Omental fat pad (tissue), 4 donors: ENCODE results near the gene KCTD1. TPM values are rescaled to one million over a fixed set of nuclear protein-coding genes. Genes with fewer than 3 reads are reported as not detected.
A peak's percentile ranks its signal among the peaks of the same experiment; 100 is the strongest.

ENCODE experiments used
- ATAC-seq: fragments of 150-250 bp; one replicate; pipeline ENCODE4 v1.9.1; 2016; ENCODE audit warnings: mild to moderate bottlenecking, moderate library complexity; ENCODE audit not compliant: low FRiP score
- DNase-seq: peaks from one replicate; pipeline ENCODE4 v3.0.0-alpha.2; 2019; ENCODE audit warnings: low spot score
- total RNA-seq, 4 donors: library from RNA; depleted of rRNA; stranded (reverse); fragments of >200 nt; gene quantifications; one replicate each; pipeline ENCODE4 v1.1.0, GENCODE V29; 2016
- TF ChIP-seq, protein P1 (sequence below), 3 donors: fragments of 450-650 bp; IDR thresholded peaks; one replicate each; pipeline ENCODE4 v1.5.1; 2016 to 2017; ENCODE audit warnings: antibody characterized with exemption in 3 of 3, mild to moderate bottlenecking in 3 of 3, moderate library complexity in 2 of 3

KCTD1 gene
- total RNA-seq, 4 donors from 2014 or later, result 3.4 to 9.5 (median 8.5) TPM

DNA sequence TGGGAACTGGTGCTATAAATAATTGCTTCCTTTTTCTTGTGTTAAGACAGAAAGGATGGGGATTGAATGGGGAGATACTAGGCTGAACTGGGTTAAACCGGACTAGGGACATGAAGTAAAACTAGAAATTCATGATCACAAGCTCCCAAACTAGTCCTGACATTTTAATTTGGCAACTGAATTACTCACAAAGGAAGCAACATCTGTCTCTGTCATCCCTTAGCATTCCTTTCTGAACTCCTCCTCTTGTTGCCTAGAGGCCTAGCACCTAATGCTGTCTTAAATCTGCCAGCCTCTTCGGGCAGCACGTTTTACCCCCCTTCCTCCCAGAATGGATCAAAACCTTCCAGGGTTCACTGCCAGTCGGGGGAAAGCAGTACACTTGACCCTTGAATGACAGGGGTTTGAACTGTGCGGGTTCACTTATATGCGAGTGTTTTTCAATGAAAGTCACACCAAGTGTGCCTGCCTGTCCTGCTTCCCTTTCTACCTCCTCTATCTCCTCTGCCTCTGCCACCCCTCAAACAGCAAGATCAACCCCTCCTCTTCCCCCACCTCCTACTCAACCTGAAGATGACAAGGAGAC is 8.2 kb downstream of the KCTD1 start:
- peak; percentile 73 for ATAC-seq
- no peak for DNase-seq
- TF ChIP-seq, protein P1, sequence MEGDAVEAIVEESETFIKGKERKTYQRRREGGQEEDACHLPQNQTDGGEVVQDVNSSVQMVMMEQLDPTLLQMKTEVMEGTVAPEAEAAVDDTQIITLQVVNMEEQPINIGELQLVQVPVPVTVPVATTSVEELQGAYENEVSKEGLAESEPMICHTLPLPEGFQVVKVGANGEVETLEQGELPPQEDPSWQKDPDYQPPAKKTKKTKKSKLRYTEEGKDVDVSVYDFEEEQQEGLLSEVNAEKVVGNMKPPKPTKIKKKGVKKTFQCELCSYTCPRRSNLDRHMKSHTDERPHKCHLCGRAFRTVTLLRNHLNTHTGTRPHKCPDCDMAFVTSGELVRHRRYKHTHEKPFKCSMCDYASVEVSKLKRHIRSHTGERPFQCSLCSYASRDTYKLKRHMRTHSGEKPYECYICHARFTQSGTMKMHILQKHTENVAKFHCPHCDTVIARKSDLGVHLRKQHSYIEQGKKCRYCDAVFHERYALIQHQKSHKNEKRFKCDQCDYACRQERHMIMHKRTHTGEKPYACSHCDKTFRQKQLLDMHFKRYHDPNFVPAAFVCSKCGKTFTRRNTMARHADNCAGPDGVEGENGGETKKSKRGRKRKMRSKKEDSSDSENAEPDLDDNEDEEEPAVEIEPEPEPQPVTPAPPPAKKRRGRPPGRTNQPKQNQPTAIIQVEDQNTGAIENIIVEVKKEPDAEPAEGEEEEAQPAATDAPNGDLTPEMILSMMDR (IDR thresholded peaks at IDR 0.05), result no peak

DNA sequence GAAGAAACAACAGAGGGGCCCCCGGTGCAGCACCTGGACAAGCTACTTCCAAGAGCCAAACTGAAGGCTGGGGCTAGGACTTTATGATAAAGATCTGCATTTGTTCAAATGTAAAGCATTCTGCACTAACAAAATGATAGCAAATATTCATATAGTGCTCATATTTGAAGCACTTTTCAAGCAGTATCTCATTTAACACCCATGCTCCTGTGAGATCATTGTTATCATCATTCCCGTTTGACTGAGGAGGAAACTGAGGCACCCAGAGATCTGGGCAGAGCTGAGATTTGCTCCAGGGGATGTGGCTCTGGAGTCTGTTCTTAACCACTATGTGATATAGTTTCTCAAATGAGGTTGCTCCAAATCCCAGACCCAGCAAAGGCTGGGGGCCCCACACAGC is 9.8 kb downstream of the KCTD1 start:
- ATAC-seq, result no peak
- no peak for DNase-seq
- TF ChIP-seq, protein P1 (IDR thresholded peaks at IDR 0.05), result no peak

DNA sequence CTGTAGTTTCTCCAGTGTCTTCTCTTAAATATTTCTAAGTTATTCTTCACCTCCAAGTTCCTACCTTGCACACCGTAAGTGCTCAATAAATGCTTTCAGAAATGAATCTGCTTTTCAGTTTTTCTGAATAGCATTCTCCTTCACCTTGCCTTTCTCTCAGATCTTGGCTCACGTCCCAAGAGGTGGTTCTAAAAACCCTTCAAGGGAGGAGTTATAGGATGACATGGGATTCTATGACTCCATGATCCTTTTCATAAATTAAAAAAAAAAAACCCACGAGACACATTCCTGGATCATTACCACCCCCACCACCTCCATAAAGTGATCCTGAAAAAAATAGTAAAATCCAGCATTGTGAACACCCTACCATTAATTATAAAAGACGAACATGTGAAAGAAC is 11.7 kb downstream of the KCTD1 start:
- no peak for DNase-seq
- ATAC-seq, result no peak
- TF ChIP-seq, protein P1 (IDR thresholded peaks at IDR 0.05), result no peak

DNA sequence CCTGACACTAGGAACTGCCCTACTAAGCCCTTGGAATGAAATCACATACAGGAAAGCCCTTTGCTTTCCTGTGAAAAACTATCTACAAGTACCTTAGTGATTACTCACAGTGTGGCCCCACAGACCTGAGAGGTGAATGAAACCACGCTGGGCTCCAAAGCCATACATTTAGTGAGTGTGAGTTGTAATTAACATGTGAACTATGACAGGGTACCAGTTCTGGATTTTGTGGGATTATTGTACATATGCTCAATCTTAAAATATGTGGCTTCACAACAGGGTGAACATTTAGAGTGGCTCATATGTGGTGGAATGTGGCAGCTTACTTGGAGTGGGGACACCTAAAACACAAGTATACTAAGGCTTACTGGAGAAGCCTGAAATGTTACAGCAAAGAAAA is 12.3 kb downstream of the KCTD1 start:
- ATAC-seq (no peak), DNase-seq (no peak)
- TF ChIP-seq, protein P1 (IDR thresholded peaks at IDR 0.05), result no peak

DNA sequence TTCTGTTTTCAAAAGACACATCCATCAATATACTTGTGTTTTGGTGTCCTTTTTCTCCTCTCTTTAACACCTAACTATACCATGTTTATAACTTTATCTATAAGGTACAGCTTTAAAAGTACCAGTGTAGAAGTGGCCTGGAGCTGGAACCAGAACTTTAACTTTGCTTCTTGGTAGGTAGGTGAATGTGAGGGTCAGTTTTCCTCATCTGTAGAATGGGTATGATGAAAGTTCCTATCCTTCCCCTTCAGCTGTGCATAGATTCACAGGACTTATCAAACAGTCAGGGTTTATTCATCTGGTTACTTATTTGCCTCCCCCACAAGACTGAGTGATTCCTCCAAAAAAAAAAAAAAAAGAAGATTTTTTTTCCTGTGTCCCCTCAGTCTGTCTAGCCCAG is 12.7 kb downstream of the KCTD1 start:
- TF ChIP-seq, protein P1 (IDR thresholded peaks at IDR 0.05), result no peak
- DNase-seq (no peak), ATAC-seq (no peak)

DNA sequence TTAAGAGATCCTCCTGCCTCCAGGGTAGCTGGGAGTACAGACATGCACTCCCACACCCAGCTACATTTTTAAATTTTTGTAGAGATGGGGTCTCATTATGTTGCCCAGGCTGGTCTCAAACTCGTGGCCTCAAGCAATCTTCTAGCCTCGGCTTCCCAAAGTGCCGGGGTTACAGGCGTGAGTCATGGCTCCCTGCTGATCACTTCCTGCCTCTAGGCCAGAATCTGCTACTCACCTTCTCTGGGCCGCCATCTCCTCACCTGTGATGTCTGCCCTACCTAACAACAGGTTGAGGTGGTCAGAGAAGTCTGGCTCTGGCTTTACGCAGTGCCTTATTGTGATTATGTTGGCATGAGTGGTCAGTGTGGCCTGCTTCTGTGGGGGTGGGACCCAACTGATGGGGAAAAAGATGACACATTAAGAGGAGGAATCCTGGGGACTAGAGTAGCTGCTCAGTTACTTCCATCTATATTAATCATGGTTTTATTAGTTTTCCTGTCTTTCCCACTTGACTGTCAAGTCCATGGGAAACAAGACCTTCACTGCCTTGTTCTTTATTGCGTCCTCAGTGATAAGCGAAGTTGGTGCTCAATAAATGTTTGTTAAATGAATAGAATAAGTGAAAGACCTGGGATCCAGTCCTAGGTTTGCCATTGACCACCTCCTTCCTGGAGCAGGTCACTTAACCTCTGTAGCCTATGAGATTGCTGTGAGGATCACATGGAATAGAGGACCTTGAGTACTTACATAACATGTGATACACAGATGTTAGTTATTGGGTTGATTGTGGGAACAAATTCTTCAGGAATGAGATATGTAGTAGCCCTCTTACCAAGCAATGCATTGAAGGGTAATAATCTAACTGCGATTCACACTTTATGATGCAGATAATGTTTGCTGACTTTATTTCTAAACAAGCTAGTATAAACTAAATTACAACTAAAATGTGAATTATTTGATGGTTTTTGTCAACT is 15.7 kb downstream of the KCTD1 start:
- TF ChIP-seq, protein P1 (IDR thresholded peaks at IDR 0.05), result no peak
- ATAC-seq, result no peak
- no peak for DNase-seq
